BJ (cell line): ENCODE results near the gene IZUMO1. TPM values are rescaled to one million over a fixed set of nuclear protein-coding genes. Genes with fewer than 3 reads are reported as not detected.
A peak's percentile ranks its signal among the peaks of the same experiment; 100 is the strongest.

Source experiments
- CTCF ChIA-PET: fragments of 350-600 bp; formaldehyde crosslinking; extraction: SDS; loops from one replicate; lab custom pipeline; 2021; ENCODE audit warnings: antibody characterized with exemption, inconsistent platforms; lab: Yijun Ruan, JAX
- POLR2A ChIA-PET: fragments of 300-600 bp; sonication (Branson Sonifier 250); formaldehyde crosslinking; extraction: SDS; loops from one replicate; lab custom pipeline; 2021; ENCODE audit warnings: antibody characterized with exemption; lab: Charles Lee
- DNase-seq: peaks from one replicate; pipeline ENCODE4 v3.0.0-alpha.2; 2011; ENCODE audit warnings: low read depth
- H3K27me3 ChIP-seq: 2 replicates; pipeline ENCODE4 v1.6.0; 2011; ENCODE audit warnings: low read length; ENCODE audit not compliant: control insufficient read depth, insufficient read depth
- H3K36me3 ChIP-seq: 2 replicates; pipeline ENCODE4 v1.5.1; 2011; ENCODE audit warnings: low read length; ENCODE audit not compliant: control insufficient read depth, insufficient read depth
- H3K4me3 ChIP-seq: 2 replicates; pipeline ENCODE4 v1.5.1; 2011; ENCODE audit warnings: low read depth, mild to moderate bottlenecking, control low read depth, low read length
- CTCF ChIP-seq: IDR thresholded peaks from 2 replicates; pipeline ENCODE4 v1.5.1; 2011; ENCODE audit warnings: low read depth, mild to moderate bottlenecking, control low read depth, inconsistent platforms, low read length, moderate library complexity; ENCODE audit not compliant: insufficient read depth
- polyA plus RNA-seq: library from polyadenylated mRNA; depleted of rRNA; stranded (reverse); fragments of >200 nt; gene quantifications from 2 replicates; pipeline ENCODE4 v1.2.3, GENCODE V29; 2011

The IZUMO1 gene
- polyA plus RNA-seq, 1 experiment, result not detected

- ChIA-PET CTCF (interaction anchor here (0.9 to 2.3 kb wide), 3 partner anchors 70 to 255 kb away, joined by 3 to 5 read pairs (median 5); partner anchors contain the start of gene CA11), POLR2A (no interaction called here)
- no peaks in the 10 kb centered on the region for H3K27me3 ChIP-seq
- no peak for DNase-seq
- H3K4me3 ChIP-seq, result no peak overlapping the region
- no peaks in the 10 kb centered on the region for H3K36me3 ChIP-seq
- no peak for TF ChIP-seq CTCF
Observed at GRCh38 chr19:48745208-48745995, 1.3 kb downstream of the IZUMO1 start.

GRCh38 chr19:48742096-48742495, 4.6 kb downstream of the IZUMO1 start:
- Histone ChIP-seq H3K4me3 (no peak overlapping the region), H3K36me3 (no peaks in the 10 kb centered on the region), H3K27me3 (no peaks in the 10 kb centered on the region)
- ChIA-PET POLR2A (no interaction called here), CTCF (no interaction called here)
- no peak for DNase-seq
- TF ChIP-seq CTCF, result no peak

DNA sequence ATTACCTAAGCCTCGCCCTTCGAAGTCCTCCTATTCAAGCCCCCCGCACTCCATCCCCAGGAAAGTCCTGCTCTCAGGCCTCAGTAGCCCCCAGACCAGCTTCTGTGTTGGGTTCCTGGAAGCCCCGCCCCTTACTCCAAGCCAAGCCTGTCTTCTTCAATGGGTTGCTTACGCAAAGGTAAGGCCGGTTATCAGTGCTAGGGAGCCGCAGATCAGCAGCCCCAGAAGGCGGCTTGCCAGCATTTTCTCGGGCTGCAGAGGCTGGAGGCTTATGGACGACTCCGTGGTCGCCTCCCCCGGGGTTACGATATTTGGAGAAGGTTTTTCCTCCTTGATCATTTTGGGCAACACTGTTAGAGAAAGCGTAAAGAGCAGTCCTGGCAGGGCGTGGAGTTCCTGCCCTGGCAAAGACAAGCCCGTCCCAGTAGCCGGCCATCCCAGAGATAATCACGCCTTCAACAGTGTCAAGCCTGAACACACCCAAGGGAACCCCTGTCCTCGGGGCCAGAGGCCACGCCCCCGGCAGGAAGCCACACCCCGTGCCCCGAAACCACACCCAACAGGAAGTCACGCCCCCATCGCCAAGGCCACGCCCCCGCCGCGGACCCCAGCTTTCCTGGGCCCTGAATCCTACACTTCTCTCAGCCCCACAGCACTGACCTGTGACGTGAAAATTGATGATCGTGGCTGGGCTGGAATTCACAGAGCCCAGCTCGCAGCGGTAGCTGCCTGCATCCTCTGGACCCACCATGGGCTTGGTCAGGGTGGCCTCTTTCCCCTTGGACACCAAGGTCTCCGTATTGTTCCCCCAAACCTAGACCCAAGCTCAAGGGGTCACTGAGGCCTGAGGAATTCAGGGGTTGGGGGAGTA, 5.3 kb downstream of the IZUMO1 start:
- H3K36me3 ChIP-seq, result no peaks in the 10 kb centered on the region
- no peaks in the 10 kb centered on the region for H3K27me3 ChIP-seq
- H3K4me3 ChIP-seq, result no peak overlapping the region
- POLR2A ChIA-PET, result no interaction called here
- CTCF ChIA-PET, result no interaction called here
- no peak for DNase-seq
- no peak for TF ChIP-seq CTCF

- no peaks in the 10 kb centered on the region for H3K36me3 ChIP-seq
- DNase-seq, result no peak
- no peaks in the 10 kb centered on the region for H3K27me3 ChIP-seq
- H3K4me3 ChIP-seq, result peak within 1 kb of the TSS; percentile 44
- TF ChIP-seq CTCF, result no peak
- CTCF ChIA-PET, result interaction anchor here (1.1 to 2.2 kb wide), 2 partner anchors 65 to 96 kb away, joined by 3 to 17 read pairs; partner anchors contain the start of gene HSD17B14
- POLR2A ChIA-PET, result no interaction called here
Observed at GRCh38 chr19:48740164-48740972, 6.3 kb downstream of the IZUMO1 start, which contains the start of gene RASIP1. Gene RASIP1, minus strand, starts transcription at chr19:48740610. Its CDS starts 328 bp downstream, at chr19:48740282.
